DOHH2 (cell line): ENCODE results near the gene RIC1.
A peak's percentile ranks its signal among the peaks of the same experiment; 100 is the strongest.

ENCODE experiments used
- H3F3A ChIP-seq: fragments of 200-600 bp; sonication (generic), shearing (Covaris generic); 2 replicates; pipeline ENCODE4 v1.6.0; 2016; ENCODE audit warnings: antibody characterized with exemption, mild to moderate bottlenecking; ENCODE audit not compliant: control insufficient read depth, insufficient read depth
- H3K27ac ChIP-seq: fragments of 200-600 bp; sonication (generic); 2 replicates; pipeline ENCODE4 v1.5.1; 2014; ENCODE audit warnings: low read depth, mild to moderate bottlenecking, low read length, moderate library complexity
- H3K27me3 ChIP-seq: fragments of 200-600 bp; sonication (generic); 2 replicates; pipeline ENCODE4 v1.6.1; 2014; ENCODE audit warnings: mild to moderate bottlenecking, low read length, mixed read lengths; ENCODE audit not compliant: control insufficient read depth
- H3K36me3 ChIP-seq: fragments of 200-600 bp; sonication (generic); 2 replicates; pipeline ENCODE4 v1.6.1; 2014; ENCODE audit warnings: mild to moderate bottlenecking, low read length, moderate library complexity, mixed read lengths; ENCODE audit not compliant: control insufficient read depth
- H3K4me1 ChIP-seq: fragments of 200-600 bp; sonication (generic); 2 replicates; pipeline ENCODE4 v1.6.1; 2014; ENCODE audit warnings: mild to moderate bottlenecking, low read length, mixed read lengths; ENCODE audit not compliant: control insufficient read depth
- H3K4me2 ChIP-seq: fragments of 200-600 bp; sonication (generic); 2 replicates; pipeline ENCODE4 v1.6.0; 2014; ENCODE audit warnings: mild to moderate bottlenecking, low read length, moderate library complexity
- H3K4me3 ChIP-seq: fragments of 200-600 bp; sonication (generic); 2 replicates; pipeline ENCODE4 v1.5.1; 2014; ENCODE audit warnings: mild to moderate bottlenecking, low read length, mixed read lengths
- H3K79me2 ChIP-seq: fragments of 200-600 bp; sonication (generic); 2 replicates; pipeline ENCODE4 v1.6.1; 2014; ENCODE audit warnings: mild to moderate bottlenecking, low read length, mixed read lengths; ENCODE audit not compliant: control insufficient read depth
- H3K9me2 ChIP-seq: fragments of 200-600 bp; sonication (generic); replicated peaks from 2 replicates; pipeline ENCODE4 v1.6.1; 2014; ENCODE audit warnings: mild to moderate bottlenecking, low read length, mixed read lengths; ENCODE audit not compliant: control insufficient read depth
- H3K9me3 ChIP-seq: fragments of 200-600 bp; sonication (generic); 2 replicates; pipeline ENCODE4 v1.6.1; 2014; ENCODE audit warnings: antibody characterized with exemption, low read length, mixed read lengths; ENCODE audit not compliant: control insufficient read depth, insufficient read depth
- H4K20me1 ChIP-seq: fragments of 200-600 bp; sonication (generic); 2 replicates; pipeline ENCODE4 v1.6.0; 2014; ENCODE audit warnings: low read depth, mild to moderate bottlenecking, antibody characterized with exemption, low read length, moderate library complexity; ENCODE audit not compliant: control insufficient read depth, insufficient read depth
- EZH2phosphoT487 ChIP-seq: fragments of 200-600 bp; sonication (generic); IDR thresholded peaks from 2 replicates; pipeline ENCODE4 v1.6.1; 2017; ENCODE audit warnings: borderline replicate concordance, mild to moderate bottlenecking, antibody characterized with exemption, low read length, moderate library complexity, mixed read lengths
- TF ChIP-seq, protein P1 (sequence below): fragments of 200-600 bp; sonication (generic); IDR thresholded peaks from one replicate; pipeline ENCODE4 v1.5.1; 2014; ENCODE audit warnings: antibody characterized with exemption, mild to moderate bottlenecking, low read depth, low read length; ENCODE audit not compliant: poor library complexity, severe bottlenecking

The RIC1 gene

DNA sequence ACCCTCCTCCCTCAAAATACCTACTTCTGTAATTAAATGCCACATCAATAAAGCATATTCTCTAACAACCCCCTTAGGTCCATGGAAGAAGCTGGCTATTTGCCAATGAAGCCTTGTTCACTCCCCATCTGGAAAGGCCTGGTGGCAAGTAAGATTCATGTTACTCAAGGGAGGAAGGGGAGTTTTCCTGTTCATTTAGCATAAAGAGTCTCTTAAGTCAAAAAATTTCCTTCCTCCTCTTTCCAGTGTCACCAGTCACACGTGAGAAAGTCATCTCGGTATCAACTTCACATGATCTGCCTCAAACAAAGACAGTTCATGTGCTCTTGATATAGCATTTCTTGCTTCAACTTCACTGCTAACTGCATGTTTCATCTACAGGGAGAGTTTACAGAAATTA is 32.7 kb upstream of the RIC1 start:
- peaks cover 4% of the 10 kb centered on the region; the same call in 1 of the 2 replicates for H3K9me3 ChIP-seq
- peaks cover 45% of the 10 kb centered on the region for H3K4me1 ChIP-seq
- no peak overlapping the region for H3K4me3 ChIP-seq
- TF ChIP-seq, protein P1, sequence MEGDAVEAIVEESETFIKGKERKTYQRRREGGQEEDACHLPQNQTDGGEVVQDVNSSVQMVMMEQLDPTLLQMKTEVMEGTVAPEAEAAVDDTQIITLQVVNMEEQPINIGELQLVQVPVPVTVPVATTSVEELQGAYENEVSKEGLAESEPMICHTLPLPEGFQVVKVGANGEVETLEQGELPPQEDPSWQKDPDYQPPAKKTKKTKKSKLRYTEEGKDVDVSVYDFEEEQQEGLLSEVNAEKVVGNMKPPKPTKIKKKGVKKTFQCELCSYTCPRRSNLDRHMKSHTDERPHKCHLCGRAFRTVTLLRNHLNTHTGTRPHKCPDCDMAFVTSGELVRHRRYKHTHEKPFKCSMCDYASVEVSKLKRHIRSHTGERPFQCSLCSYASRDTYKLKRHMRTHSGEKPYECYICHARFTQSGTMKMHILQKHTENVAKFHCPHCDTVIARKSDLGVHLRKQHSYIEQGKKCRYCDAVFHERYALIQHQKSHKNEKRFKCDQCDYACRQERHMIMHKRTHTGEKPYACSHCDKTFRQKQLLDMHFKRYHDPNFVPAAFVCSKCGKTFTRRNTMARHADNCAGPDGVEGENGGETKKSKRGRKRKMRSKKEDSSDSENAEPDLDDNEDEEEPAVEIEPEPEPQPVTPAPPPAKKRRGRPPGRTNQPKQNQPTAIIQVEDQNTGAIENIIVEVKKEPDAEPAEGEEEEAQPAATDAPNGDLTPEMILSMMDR: no peak
- no peak for TF ChIP-seq EZH2phosphoT487
- 0 out of 2 replicates have a peak, but pooled peaks cover 5% of the 10 kb centered on the region for H3K79me2 ChIP-seq
- H3K27me3 ChIP-seq: no peaks in the 10 kb centered on the region
- no peaks in the 10 kb centered on the region for H4K20me1 ChIP-seq
- H3F3A ChIP-seq: no peaks in the 10 kb centered on the region
- no peak overlapping the region for H3K27ac ChIP-seq
- no peaks in the 10 kb centered on the region for H3K9me2 ChIP-seq
- H3K4me2 ChIP-seq: no peak overlapping the region
- peaks cover 15% of the 10 kb centered on the region; the same call in 1 of the 2 replicates for H3K36me3 ChIP-seq

GRCh38 chr9:5608298-5609225 is 20.3 kb upstream of the RIC1 start:
- Histone ChIP-seq H4K20me1 (no peaks in the 10 kb centered on the region), H3F3A (no peaks in the 10 kb centered on the region), H3K4me1 (peaks cover 11% of the 10 kb centered on the region), H3K9me2 (no peaks in the 10 kb centered on the region), H3K27ac (no peak overlapping the region), H3K4me2 (peak overlapping the region; percentile 37; the same call in 1 of the 2 replicates), H3K4me3 (no peak overlapping the region), H3K27me3 (no peaks in the 10 kb centered on the region), H3K9me3 (no peaks in the 10 kb centered on the region), H3K36me3 (peaks cover 8% of the 10 kb centered on the region; the same call in 1 of the 2 replicates), H3K79me2 (peaks cover 4% of the 10 kb centered on the region; the same call in 1 of the 2 replicates)
- TF ChIP-seq, protein P1: no peak
- no peak for TF ChIP-seq EZH2phosphoT487

DNA sequence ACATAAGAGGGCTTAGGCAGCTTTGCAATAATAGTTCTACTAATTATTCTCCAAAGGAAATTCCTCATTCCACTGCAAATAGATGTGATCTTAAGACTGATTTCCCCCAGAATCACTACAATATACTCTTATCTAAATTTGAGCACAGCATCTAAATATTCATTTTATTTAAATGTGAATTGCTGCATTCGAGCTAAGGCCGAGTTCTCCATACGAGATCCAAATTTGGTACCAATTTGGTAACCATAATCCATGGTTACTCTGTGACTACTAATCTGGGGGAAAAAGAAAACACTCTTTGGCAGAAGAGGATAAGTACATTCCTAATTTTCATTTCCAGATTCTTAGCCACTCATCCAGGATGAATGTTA is 19.7 kb upstream of the RIC1 start:
- H4K20me1 ChIP-seq: no peaks in the 10 kb centered on the region
- H3K9me2 ChIP-seq: no peaks in the 10 kb centered on the region
- no peaks in the 10 kb centered on the region for H3K9me3 ChIP-seq
- no peak overlapping the region for H3K4me3 ChIP-seq
- no peaks in the 10 kb centered on the region for H3F3A ChIP-seq
- H3K27me3 ChIP-seq: no peaks in the 10 kb centered on the region
- TF ChIP-seq EZH2phosphoT487: no peak
- TF ChIP-seq, protein P1: no peak
- peaks cover 11% of the 10 kb centered on the region for H3K4me1 ChIP-seq
- no peak overlapping the region for H3K27ac ChIP-seq
- peaks cover 9% of the 10 kb centered on the region for H3K79me2 ChIP-seq
- peak overlapping the region; percentile 37; the same call in 1 of the 2 replicates for H3K4me2 ChIP-seq
- H3K36me3 ChIP-seq: peaks cover 8% of the 10 kb centered on the region; the same call in 1 of the 2 replicates
